ENCODE data around the gene KIF3B. TPM values are rescaled to one million over a fixed set of nuclear protein-coding genes. Genes with fewer than 3 reads are reported as not detected.
"Not testable (repeated sequence)": the region's sequence is repeated elsewhere in the genome, so short reads cannot be mapped to it uniquely, and the experiment has no call there.

KIF3B gene
- total RNA-seq, 1 experiment from 2014 or later = 21.7 TPM

- DNase-seq (ENCODE audit: unreplicated experiment) = no peak
- Mint-ChIP-seq H3K4me1 (ENCODE audit: insufficient read depth, unreplicated experiment) (peaks cover 26% of the 10 kb centered on the region), H3K4me3 (ENCODE audit: unreplicated experiment) (no peak overlapping the region), H3K36me3 (ENCODE audit: insufficient read depth, unreplicated experiment) (peaks cover 42% of the 10 kb centered on the region), H3K9me3 (ENCODE audit: unreplicated experiment) (no peaks in the 10 kb centered on the region), H3K27ac (ENCODE audit: low read depth, unreplicated experiment) (no peak overlapping the region), H3K27me3 (ENCODE audit: insufficient read depth, unreplicated experiment) (no peaks in the 10 kb centered on the region)
- CTCF ChIA-PET = interaction anchor here (0.6 to 0.7 kb wide), 3 partner anchors 23 to 1457 kb away, joined by 3 to 4 read pairs (median 4); no protein-coding TSS in a partner anchor
- BruUV-seq (replicated peaks) = no TSS peak
- TF ChIP-seq, protein P1, sequence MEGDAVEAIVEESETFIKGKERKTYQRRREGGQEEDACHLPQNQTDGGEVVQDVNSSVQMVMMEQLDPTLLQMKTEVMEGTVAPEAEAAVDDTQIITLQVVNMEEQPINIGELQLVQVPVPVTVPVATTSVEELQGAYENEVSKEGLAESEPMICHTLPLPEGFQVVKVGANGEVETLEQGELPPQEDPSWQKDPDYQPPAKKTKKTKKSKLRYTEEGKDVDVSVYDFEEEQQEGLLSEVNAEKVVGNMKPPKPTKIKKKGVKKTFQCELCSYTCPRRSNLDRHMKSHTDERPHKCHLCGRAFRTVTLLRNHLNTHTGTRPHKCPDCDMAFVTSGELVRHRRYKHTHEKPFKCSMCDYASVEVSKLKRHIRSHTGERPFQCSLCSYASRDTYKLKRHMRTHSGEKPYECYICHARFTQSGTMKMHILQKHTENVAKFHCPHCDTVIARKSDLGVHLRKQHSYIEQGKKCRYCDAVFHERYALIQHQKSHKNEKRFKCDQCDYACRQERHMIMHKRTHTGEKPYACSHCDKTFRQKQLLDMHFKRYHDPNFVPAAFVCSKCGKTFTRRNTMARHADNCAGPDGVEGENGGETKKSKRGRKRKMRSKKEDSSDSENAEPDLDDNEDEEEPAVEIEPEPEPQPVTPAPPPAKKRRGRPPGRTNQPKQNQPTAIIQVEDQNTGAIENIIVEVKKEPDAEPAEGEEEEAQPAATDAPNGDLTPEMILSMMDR (IDR thresholded peaks at IDR 0.05; ENCODE audit: unreplicated experiment) = no peak
- intact Hi-C loops (cut with micrococcal nuclease) = no loop called here
- POLR2A ChIA-PET = interaction anchor here (8.2 kb wide), 1 partner anchor 10 kb away, joined by 51 read pairs; the partner anchor contains the start of gene ASXL1
These were observed 91.5 kb downstream of the KIF3B start for GRCh38 chr20:32368925-32369324.

GRCh38 chr20:32370897-32371296 is 93.4 kb downstream of the KIF3B start:
- H3K4me3 Mint-ChIP-seq (ENCODE audit: unreplicated experiment) = no peak overlapping the region
- CTCF ChIA-PET = interaction anchor here (0.8 kb wide), 1 partner anchor 22 kb away, joined by 3 read pairs; no protein-coding TSS in a partner anchor
- H3K9me3 Mint-ChIP-seq (ENCODE audit: unreplicated experiment) = no peaks in the 10 kb centered on the region
- H3K27me3 Mint-ChIP-seq (ENCODE audit: insufficient read depth, unreplicated experiment) = no peaks in the 10 kb centered on the region
- no TSS peak for BruUV-seq (replicated peaks)
- POLR2A ChIA-PET = interaction anchor here (1.4 to 8.2 kb wide), 2 partner anchors 8 to 12 kb away, joined by 8 to 51 read pairs; partner anchors contain the start of gene ASXL1
- H3K36me3 Mint-ChIP-seq (ENCODE audit: insufficient read depth, unreplicated experiment) = peaks cover 53% of the 10 kb centered on the region
- no peak for DNase-seq (ENCODE audit: unreplicated experiment)
- TF ChIP-seq, protein P1 (IDR thresholded peaks at IDR 0.05; ENCODE audit: unreplicated experiment) = no peak
- no peak overlapping the region for H3K27ac Mint-ChIP-seq (ENCODE audit: low read depth, unreplicated experiment)
- peaks cover 16% of the 10 kb centered on the region for H3K4me1 Mint-ChIP-seq (ENCODE audit: insufficient read depth, unreplicated experiment)
- intact Hi-C loops (cut with micrococcal nuclease) = no loop called here

DNA sequence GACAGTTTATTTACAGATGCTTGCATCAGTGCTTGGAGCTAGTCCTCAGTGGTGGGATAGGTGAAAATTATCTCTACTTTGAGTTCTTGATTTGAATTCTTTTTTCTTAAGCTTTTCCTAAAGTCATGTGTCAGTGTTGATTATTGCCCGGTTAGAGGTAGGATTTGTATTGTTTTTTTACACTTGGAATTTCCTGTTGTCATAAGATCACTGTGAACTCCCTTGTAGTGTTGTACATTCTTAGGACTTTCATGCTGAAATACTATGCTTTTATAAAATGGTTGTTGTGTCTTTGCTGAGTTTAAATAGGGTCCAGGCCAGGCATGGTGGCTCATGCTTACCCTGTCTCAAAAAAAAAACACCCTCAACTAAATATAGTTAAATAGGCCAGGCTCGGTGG is 101.0 kb downstream of the KIF3B start:
- Mint-ChIP-seq H3K4me3 (ENCODE audit: unreplicated experiment) (no peak overlapping the region), H3K27me3 (ENCODE audit: insufficient read depth, unreplicated experiment) (no peaks in the 10 kb centered on the region), H3K27ac (ENCODE audit: low read depth, unreplicated experiment) (no peak overlapping the region), H3K9me3 (ENCODE audit: unreplicated experiment) (no peaks in the 10 kb centered on the region), H3K4me1 (ENCODE audit: insufficient read depth, unreplicated experiment) (no peaks in the 10 kb centered on the region), H3K36me3 (ENCODE audit: insufficient read depth, unreplicated experiment) (peaks cover 65% of the 10 kb centered on the region)
- BruUV-seq (replicated peaks) = no TSS peak
- no peak for DNase-seq (ENCODE audit: unreplicated experiment)
- TF ChIP-seq, protein P1 (IDR thresholded peaks at IDR 0.05; ENCODE audit: unreplicated experiment) = no peak
- CTCF ChIA-PET = interaction anchor here (0.5 kb wide), 1 partner anchor 296 kb away, joined by 3 read pairs; the partner anchor contains the start of gene C20orf203
- intact Hi-C loops (cut with micrococcal nuclease) = no loop called here
- POLR2A ChIA-PET = interaction anchor here (0.7 kb wide), 2 partner anchors 26 to 146 kb away, joined by 3 read pairs; no protein-coding TSS in a partner anchor

GRCh38 chr20:32380037-32380436 is 102.6 kb downstream of the KIF3B start:
- DNase-seq (ENCODE audit: unreplicated experiment); H3K4me3 Mint-ChIP-seq (ENCODE audit: unreplicated experiment); H3K27ac Mint-ChIP-seq (ENCODE audit: low read depth, unreplicated experiment); CTCF ChIA-PET; intact Hi-C loops (cut with micrococcal nuclease); BruUV-seq (replicated peaks); H3K4me1 Mint-ChIP-seq (ENCODE audit: insufficient read depth, unreplicated experiment); H3K27me3 Mint-ChIP-seq (ENCODE audit: insufficient read depth, unreplicated experiment); H3K9me3 Mint-ChIP-seq (ENCODE audit: unreplicated experiment): not testable (repeated sequence)
- POLR2A ChIA-PET = interaction anchor here (0.6 to 1.0 kb wide), 3 partner anchors 16 to 21 kb away, joined by 3 to 5 read pairs (median 3); no protein-coding TSS in a partner anchor
- peaks cover 60% of the 10 kb centered on the region for H3K36me3 Mint-ChIP-seq (ENCODE audit: insufficient read depth, unreplicated experiment)
